Measurements from ENCODE around the gene TMEM200B.
A peak's percentile ranks its signal among the peaks of the same experiment; 100 is the strongest.
"Not testable (repeated sequence)": the region's sequence is repeated elsewhere in the genome, so short reads cannot be mapped to it uniquely, and the experiment has no call there.

The TMEM200B gene

GRCh38 chr1:29131056-29131455 is 7.4 kb upstream of the TMEM200B start:
- H3K36me3 ChIP-seq (ENCODE audit: insufficient read depth, low read length); H3K9ac ChIP-seq (ENCODE audit: low read length); H3K4me1 ChIP-seq (ENCODE audit: insufficient read depth, low read length); H3K4me3 ChIP-seq (ENCODE audit: low read depth in 1 of 2, low read length in 2 of 2); H3K9me3 ChIP-seq (ENCODE audit: low read length); H3K27me3 ChIP-seq (ENCODE audit: control insufficient read depth in 1 of 2, insufficient read depth in 2 of 2, low read length in 2 of 2); H3K27ac ChIP-seq (ENCODE audit: low read depth, low read length): not testable (repeated sequence)

DNA sequence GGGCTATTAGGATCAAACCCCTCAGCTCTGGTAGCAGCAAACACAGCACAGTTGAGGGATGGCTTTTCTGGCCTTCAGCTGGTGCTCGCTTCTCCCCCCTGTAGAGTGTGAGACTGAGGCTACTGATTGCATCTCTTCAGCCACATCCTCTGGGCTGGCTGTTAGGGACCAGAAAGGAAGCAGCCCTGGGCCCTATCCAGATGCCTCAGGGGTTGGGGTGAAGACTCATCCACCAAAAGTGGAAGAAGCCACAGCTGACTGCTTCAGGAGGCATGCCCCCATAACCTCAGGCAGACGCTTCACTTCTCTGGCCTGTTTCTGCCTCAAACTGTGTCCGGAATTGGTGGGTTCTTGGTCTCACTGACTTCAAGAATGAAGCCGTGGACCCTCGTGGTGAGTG is 6.2 kb upstream of the TMEM200B start:
- no peak overlapping the region for H3K27ac ChIP-seq (ENCODE audit: low read depth, low read length)
- H3K27me3 ChIP-seq (ENCODE audit: control insufficient read depth in 1 of 2, insufficient read depth in 2 of 2, low read length in 2 of 2), result no peaks in the 10 kb centered on the region
- H3K4me3 ChIP-seq (ENCODE audit: low read depth in 1 of 2, low read length in 2 of 2), result no peak overlapping the region
- H3K4me1 ChIP-seq (ENCODE audit: insufficient read depth, low read length), result peaks cover 15% of the 10 kb centered on the region
- H3K9ac ChIP-seq (ENCODE audit: low read length), result no peak overlapping the region
- H3K36me3 ChIP-seq (ENCODE audit: insufficient read depth, low read length), result no peaks in the 10 kb centered on the region
- no peaks in the 10 kb centered on the region for H3K9me3 ChIP-seq (ENCODE audit: low read length)

GRCh38 chr1:29128739-29129138 is 5.0 kb upstream of the TMEM200B start:
- peaks cover 12% of the 10 kb centered on the region for H3K4me1 ChIP-seq (ENCODE audit: insufficient read depth, low read length)

DNA sequence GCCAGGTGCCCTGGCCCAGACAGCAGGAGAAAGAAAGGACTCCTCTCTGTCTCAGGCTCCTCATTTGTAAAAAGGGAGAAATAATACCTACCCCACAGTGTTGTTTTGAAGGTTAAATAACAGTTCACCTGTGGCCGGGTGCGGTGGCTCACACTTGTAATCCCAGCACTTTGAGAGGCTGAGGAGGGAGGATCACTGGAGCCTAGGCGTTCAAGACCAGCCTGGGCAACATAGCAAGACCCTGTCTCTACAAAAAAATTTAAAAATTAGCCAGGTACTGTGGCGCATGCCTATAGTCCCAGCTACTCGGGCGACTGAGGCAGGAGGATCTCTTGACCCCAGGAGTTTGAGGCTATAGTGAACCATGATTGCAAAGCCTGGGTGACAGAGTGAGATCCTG is 2.5 kb upstream of the TMEM200B start:
- Histone ChIP-seq H3K4me3 (ENCODE audit: low read depth in 1 of 2, low read length in 2 of 2) (no peak overlapping the region), H3K27me3 (ENCODE audit: control insufficient read depth in 1 of 2, insufficient read depth in 2 of 2, low read length in 2 of 2) (peaks cover 0 to 4% of the 10 kb centered on the region in 2 donors), H3K36me3 (ENCODE audit: insufficient read depth, low read length) (no peaks in the 10 kb centered on the region), H3K9me3 (ENCODE audit: low read length) (no peaks in the 10 kb centered on the region), H3K9ac (ENCODE audit: low read length) (no peak overlapping the region), H3K4me1 (ENCODE audit: insufficient read depth, low read length) (peaks cover 8% of the 10 kb centered on the region), H3K27ac (ENCODE audit: low read depth, low read length) (no peak overlapping the region)

More at GRCh38 chr1:29128739-29129138, 5.0 kb upstream of the TMEM200B start:
- no peaks in the 10 kb centered on the region for H3K27me3 ChIP-seq (ENCODE audit: control insufficient read depth in 1 of 2, insufficient read depth in 2 of 2, low read length in 2 of 2)
- H3K27ac ChIP-seq (ENCODE audit: low read depth, low read length), result no peak overlapping the region
- no peaks in the 10 kb centered on the region for H3K36me3 ChIP-seq (ENCODE audit: insufficient read depth, low read length)
- H3K9ac ChIP-seq (ENCODE audit: low read length), result no peak overlapping the region
- no peak overlapping the region for H3K4me3 ChIP-seq (ENCODE audit: low read depth in 1 of 2, low read length in 2 of 2)
- no peaks in the 10 kb centered on the region for H3K9me3 ChIP-seq (ENCODE audit: low read length)

GRCh38 chr1:29125788-29126187 is 2.1 kb upstream of the TMEM200B start:
- peaks cover 0 to 4% of the 10 kb centered on the region in 2 donors for H3K27me3 ChIP-seq (ENCODE audit: control insufficient read depth in 1 of 2, insufficient read depth in 2 of 2, low read length in 2 of 2)
- peak overlapping the region in 1 of 2 donors; percentile 69 for H3K4me3 ChIP-seq (ENCODE audit: low read depth in 1 of 2, low read length in 2 of 2)
- no peaks in the 10 kb centered on the region for H3K9me3 ChIP-seq (ENCODE audit: low read length)
- H3K9ac ChIP-seq (ENCODE audit: low read length), result peak overlapping the region; percentile 90
- H3K4me1 ChIP-seq (ENCODE audit: insufficient read depth, low read length), result peaks cover 11% of the 10 kb centered on the region
- H3K36me3 ChIP-seq (ENCODE audit: insufficient read depth, low read length), result no peaks in the 10 kb centered on the region
- H3K27ac ChIP-seq (ENCODE audit: low read depth, low read length), result peak overlapping the region; percentile 98

GRCh38 chr1:29125237-29125641 is 1.5 kb upstream of the TMEM200B start:
- Histone ChIP-seq H3K36me3 (ENCODE audit: insufficient read depth, low read length) (no peaks in the 10 kb centered on the region), H3K9ac (ENCODE audit: low read length) (peak overlapping the region; percentile 90), H3K27me3 (ENCODE audit: control insufficient read depth in 1 of 2, insufficient read depth in 2 of 2, low read length in 2 of 2) (peaks cover 0 to 4% of the 10 kb centered on the region in 2 donors), H3K4me3 (ENCODE audit: low read depth in 1 of 2, low read length in 2 of 2) (peak overlapping the region; percentile 69 to 96), H3K4me1 (ENCODE audit: insufficient read depth, low read length) (peaks cover 17% of the 10 kb centered on the region), H3K9me3 (ENCODE audit: low read length) (no peaks in the 10 kb centered on the region), H3K27ac (ENCODE audit: low read depth, low read length) (peak overlapping the region; percentile 98)

- peaks cover 23% of the 10 kb centered on the region for H3K4me1 ChIP-seq (ENCODE audit: insufficient read depth, low read length)
- H3K9ac ChIP-seq (ENCODE audit: low read length), result peak overlapping the region; percentile 94
- H3K27me3 ChIP-seq (ENCODE audit: control insufficient read depth in 1 of 2, insufficient read depth in 2 of 2, low read length in 2 of 2), result peaks cover 0 to 4% of the 10 kb centered on the region in 2 donors
- H3K4me3 ChIP-seq (ENCODE audit: low read depth in 1 of 2, low read length in 2 of 2), result peak overlapping the region; percentile 69 to 96
- H3K27ac ChIP-seq (ENCODE audit: low read depth, low read length), result peak overlapping the region; percentile 98
- H3K36me3 ChIP-seq (ENCODE audit: insufficient read depth, low read length), result no peaks in the 10 kb centered on the region
- H3K9me3 ChIP-seq (ENCODE audit: low read length), result no peaks in the 10 kb centered on the region
Observed at GRCh38 chr1:29124366-29125236, 898 bp upstream of the TMEM200B start.

DNA sequence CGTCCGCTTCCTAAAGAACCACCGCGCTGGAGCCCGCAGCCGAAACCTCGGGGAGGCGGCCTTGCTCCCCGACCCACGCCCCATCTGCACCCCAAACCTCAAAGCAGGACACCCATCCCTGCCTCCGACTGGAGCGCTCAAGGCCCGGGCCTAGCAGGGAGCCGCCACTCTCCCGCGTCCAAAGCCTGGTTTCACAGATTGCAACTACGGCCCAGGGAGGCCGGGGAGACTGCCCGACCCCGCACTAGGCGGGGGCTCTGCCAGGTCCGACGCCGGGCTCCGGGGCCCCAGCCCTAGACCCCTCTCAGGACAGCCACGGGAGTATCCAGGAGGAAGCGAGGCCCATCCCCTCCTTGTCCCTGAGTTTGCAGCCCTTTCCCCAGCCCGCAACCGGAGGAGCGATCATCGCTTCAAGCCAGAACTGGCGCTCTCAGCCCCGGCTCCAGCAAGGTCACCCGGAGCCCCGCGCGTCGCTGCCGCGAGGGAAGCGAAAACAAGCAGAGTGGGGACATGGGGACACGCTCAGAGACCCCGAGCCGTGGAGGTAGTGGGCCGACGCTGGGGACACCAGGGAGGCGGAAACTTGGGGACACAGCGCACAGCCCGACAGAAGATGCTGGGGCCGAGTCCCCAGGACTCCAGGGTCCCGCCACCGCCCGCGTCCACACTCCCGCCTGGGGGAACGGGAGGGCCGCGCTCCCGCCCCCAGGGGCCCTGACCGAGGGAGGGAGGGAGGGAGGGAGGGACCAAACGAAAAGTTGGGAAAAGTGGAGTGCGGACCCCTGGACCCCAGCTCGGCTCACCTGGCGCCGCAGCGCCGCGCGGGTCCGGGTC is 433 bp downstream of the TMEM200B start:
- peak overlapping the region; percentile 98 for H3K27ac ChIP-seq (ENCODE audit: low read depth, low read length)
- H3K9ac ChIP-seq (ENCODE audit: low read length), result peak overlapping the region; percentile 79
- no peaks in the 10 kb centered on the region for H3K36me3 ChIP-seq (ENCODE audit: insufficient read depth, low read length)
- peaks cover 0 to 4% of the 10 kb centered on the region in 2 donors for H3K27me3 ChIP-seq (ENCODE audit: control insufficient read depth in 1 of 2, insufficient read depth in 2 of 2, low read length in 2 of 2)
- peak overlapping the region; percentile 69 to 96 for H3K4me3 ChIP-seq (ENCODE audit: low read depth in 1 of 2, low read length in 2 of 2)
- no peaks in the 10 kb centered on the region for H3K9me3 ChIP-seq (ENCODE audit: low read length)
- peaks cover 34% of the 10 kb centered on the region for H3K4me1 ChIP-seq (ENCODE audit: insufficient read depth, low read length)

DNA sequence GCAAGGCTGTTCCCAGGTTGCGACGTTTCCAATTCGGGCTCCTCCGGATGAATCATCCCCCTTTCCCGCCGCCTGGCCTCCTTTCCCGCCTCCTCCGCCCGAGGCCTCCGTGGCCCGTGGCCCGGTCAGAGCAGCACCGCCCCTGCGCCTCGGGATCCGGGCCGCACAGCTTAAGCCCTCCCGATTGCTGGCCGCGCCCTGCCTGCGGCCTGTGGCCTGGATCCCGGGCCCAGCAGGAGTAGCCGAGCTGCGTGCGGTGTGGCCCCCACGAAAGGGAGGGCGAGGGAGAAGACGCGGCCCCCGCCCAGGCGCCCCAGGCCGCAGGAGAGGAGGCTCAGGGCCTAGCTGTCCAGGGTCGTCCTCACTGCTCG is 1.0 kb downstream of the TMEM200B start:
- Histone ChIP-seq H3K36me3 (ENCODE audit: insufficient read depth, low read length) (no peaks in the 10 kb centered on the region), H3K9me3 (ENCODE audit: low read length) (no peaks in the 10 kb centered on the region), H3K4me3 (ENCODE audit: low read depth in 1 of 2, low read length in 2 of 2) (peak overlapping the region; percentile 69 to 96), H3K27ac (ENCODE audit: low read depth, low read length) (peak overlapping the region; percentile 98), H3K9ac (ENCODE audit: low read length) (peak overlapping the region; percentile 79), H3K27me3 (ENCODE audit: control insufficient read depth in 1 of 2, insufficient read depth in 2 of 2, low read length in 2 of 2) (peaks cover 0 to 4% of the 10 kb centered on the region in 2 donors), H3K4me1 (ENCODE audit: insufficient read depth, low read length) (peaks cover 34% of the 10 kb centered on the region)

DNA sequence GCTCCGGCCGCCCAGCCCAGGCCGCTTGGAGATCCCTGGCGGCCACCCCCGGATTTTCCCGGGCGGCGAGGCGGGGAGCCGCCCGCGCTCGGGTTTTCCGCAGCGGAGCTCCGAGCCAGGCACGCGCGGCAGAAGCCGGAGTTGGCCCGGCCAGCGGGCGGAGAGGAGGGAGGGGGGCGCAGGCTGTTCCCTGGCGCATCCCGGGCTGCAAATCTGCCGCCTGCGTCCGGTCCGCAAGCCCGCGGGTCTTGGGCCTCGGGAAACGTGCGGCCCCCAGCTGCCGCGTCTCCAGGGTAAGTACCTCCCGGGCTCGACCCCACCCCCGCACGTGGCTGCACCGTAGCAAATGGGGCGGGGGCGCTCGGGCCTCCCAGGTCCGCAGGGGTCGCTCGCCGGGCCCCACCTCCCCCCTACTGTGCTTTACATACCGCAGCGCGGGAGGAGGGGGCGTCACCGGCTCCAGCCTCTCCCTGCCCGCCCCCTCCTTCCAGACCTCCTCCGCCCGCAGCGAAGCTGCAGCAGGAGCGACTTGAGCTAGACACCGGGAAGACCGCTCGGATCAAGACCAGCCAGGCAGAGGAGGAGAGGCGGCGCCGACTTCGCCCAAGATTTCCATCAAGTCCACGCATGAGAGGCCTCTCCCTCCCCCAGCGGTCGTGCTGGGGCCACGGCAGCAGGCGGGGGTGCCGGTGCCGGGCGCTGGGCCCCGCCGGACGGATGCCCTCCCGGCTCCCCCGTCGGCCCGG is 1.6 kb downstream of the TMEM200B start:
- Histone ChIP-seq H3K9ac (ENCODE audit: low read length) (peak overlapping the region; percentile 79), H3K4me3 (ENCODE audit: low read depth in 1 of 2, low read length in 2 of 2) (peak overlapping the region; percentile 69 to 96), H3K4me1 (ENCODE audit: insufficient read depth, low read length) (peaks cover 34% of the 10 kb centered on the region), H3K27ac (ENCODE audit: low read depth, low read length) (peak overlapping the region; percentile 98), H3K9me3 (ENCODE audit: low read length) (no peaks in the 10 kb centered on the region), H3K36me3 (ENCODE audit: insufficient read depth, low read length) (no peaks in the 10 kb centered on the region), H3K27me3 (ENCODE audit: control insufficient read depth in 1 of 2, insufficient read depth in 2 of 2, low read length in 2 of 2) (peaks cover 0 to 4% of the 10 kb centered on the region in 2 donors)

- Histone ChIP-seq H3K27ac (ENCODE audit: low read depth, low read length) (peak overlapping the region; percentile 98), H3K4me1 (ENCODE audit: insufficient read depth, low read length) (peaks cover 34% of the 10 kb centered on the region), H3K9ac (ENCODE audit: low read length) (peak overlapping the region; percentile 79), H3K9me3 (ENCODE audit: low read length) (no peaks in the 10 kb centered on the region), H3K27me3 (ENCODE audit: control insufficient read depth in 1 of 2, insufficient read depth in 2 of 2, low read length in 2 of 2) (peaks cover 0 to 4% of the 10 kb centered on the region in 2 donors), H3K4me3 (ENCODE audit: low read depth in 1 of 2, low read length in 2 of 2) (peak overlapping the region; percentile 69 to 96), H3K36me3 (ENCODE audit: insufficient read depth, low read length) (no peaks in the 10 kb centered on the region)
Observed at GRCh38 chr1:29121516-29121935, 2.2 kb downstream of the TMEM200B start.
